Thoracic aorta (tissue), 2 donors: ENCODE measurements around the gene GAST. TPM values are rescaled to one million over a fixed set of nuclear protein-coding genes. Genes with fewer than 3 reads are reported as not detected.

Experiments used
- ATAC-seq: fragments of 150-250 bp; one replicate; pipeline ENCODE4 v1.8.0; 2017; ENCODE audit warnings: low read depth; ENCODE audit not compliant: insufficient number of reproducible peaks, low FRiP score
- DNase-seq: peaks from one replicate; pipeline ENCODE4 v3.0.0-alpha.2; 2020; ENCODE audit warnings: low spot score
- H3K27ac ChIP-seq, 2 donors: fragments of 200-600 bp; sonication (generic); 1 replicate in 1 of 2; 2 replicates in 1 of 2; pipeline ENCODE4 v1.5.1; 2016; ENCODE audit warnings: mild to moderate bottlenecking in 2 of 2, moderate library complexity in 2 of 2
- H3K27me3 ChIP-seq: fragments of 200-600 bp; sonication (generic); replicated peaks from 2 replicates; pipeline ENCODE4 v1.6.0; 2016; ENCODE audit warnings: mild to moderate bottlenecking; ENCODE audit not compliant: insufficient read depth
- H3K36me3 ChIP-seq: fragments of 200-600 bp; sonication (generic); one replicate; pipeline ENCODE4 v1.5.1; 2016
- H3K4me1 ChIP-seq, 2 donors: fragments of 200-600 bp; sonication (generic); 1 replicate in 1 of 2; 2 replicates in 1 of 2; pipeline versions ENCODE4 v1.5.1 to v1.6.0; 2016; ENCODE audit warnings: low read depth in 2 of 2, mild to moderate bottlenecking in 1 of 2; ENCODE audit not compliant: control insufficient read depth in 1 of 2
- H3K4me3 ChIP-seq: fragments of 200-600 bp; sonication (generic); 2 replicates; pipeline ENCODE4 v1.5.1; 2016; ENCODE audit warnings: mild to moderate bottlenecking
- H3K9me3 ChIP-seq: fragments of 200-600 bp; sonication (generic); 2 replicates; pipeline ENCODE4 v1.5.1; 2016
- total RNA-seq, 2 donors: library from RNA; depleted of rRNA; stranded (reverse); fragments of >200 nt; gene quantifications; one replicate each; pipeline versions ENCODE4 v1.1.0 to v1.2.3, GENCODE V29; 2016
- TF ChIP-seq, protein P1 (sequence below): fragments of 200-600 bp; sonication (generic); IDR thresholded peaks from one replicate; pipeline ENCODE4 v1.5.1; 2019; ENCODE audit warnings: antibody characterized with exemption

The GAST gene, protein sequence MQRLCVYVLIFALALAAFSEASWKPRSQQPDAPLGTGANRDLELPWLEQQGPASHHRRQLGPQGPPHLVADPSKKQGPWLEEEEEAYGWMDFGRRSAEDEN
- not detected for total RNA-seq

DNA sequence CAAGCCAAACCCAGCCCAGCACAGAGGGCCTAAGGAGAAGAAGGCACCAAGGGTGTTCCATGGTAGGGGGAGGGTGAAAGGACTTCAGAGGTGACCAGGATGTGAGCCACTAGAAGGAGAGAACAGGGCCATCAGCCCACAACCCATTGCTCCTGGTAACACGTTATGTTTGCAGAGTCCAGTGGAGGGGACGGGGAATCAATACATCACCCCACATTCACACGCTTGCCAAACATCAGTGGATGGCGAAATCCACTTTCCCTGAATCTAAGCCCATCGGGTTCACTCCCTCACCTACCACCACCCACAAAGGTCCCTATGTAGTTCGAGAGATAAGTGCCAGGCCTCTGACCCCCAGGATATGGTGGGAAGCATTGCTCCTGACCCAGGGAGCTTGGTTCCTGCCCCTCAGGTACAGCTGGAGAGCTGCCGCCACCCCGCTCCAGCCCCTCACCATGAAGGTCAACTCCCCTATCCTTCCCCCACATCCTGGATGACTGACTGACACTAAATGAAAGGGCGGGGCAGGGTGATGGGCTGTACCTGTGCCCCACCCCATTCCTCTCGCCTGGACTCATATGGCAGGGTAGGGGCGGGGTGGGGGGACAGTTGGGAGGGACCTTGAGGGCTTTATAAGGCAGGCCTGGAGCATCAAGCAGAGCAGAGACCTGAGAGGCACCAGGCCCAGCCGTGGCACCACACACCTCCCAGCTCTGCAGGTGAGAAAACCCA is at the start of gene GAST:
TSS of gene GAST (plus strand) at position 663 of the 732 bp plus-strand sequence. CDS start 3,106 bp downstream, outside the sequence.
- H3K27me3 ChIP-seq = no peaks in the 10 kb centered on the region
- H3K4me3 ChIP-seq = no peak within 1 kb of the TSS
- H3K36me3 ChIP-seq = no peaks in the 10 kb centered on the region
- H3K4me1 ChIP-seq = no peaks in the 10 kb centered on the region
- ATAC-seq (no peak), DNase-seq (no peak)
- H3K27ac ChIP-seq = no peak within 1 kb of the TSS
- no peaks in the 10 kb centered on the region for H3K9me3 ChIP-seq
- TF ChIP-seq, protein P1, sequence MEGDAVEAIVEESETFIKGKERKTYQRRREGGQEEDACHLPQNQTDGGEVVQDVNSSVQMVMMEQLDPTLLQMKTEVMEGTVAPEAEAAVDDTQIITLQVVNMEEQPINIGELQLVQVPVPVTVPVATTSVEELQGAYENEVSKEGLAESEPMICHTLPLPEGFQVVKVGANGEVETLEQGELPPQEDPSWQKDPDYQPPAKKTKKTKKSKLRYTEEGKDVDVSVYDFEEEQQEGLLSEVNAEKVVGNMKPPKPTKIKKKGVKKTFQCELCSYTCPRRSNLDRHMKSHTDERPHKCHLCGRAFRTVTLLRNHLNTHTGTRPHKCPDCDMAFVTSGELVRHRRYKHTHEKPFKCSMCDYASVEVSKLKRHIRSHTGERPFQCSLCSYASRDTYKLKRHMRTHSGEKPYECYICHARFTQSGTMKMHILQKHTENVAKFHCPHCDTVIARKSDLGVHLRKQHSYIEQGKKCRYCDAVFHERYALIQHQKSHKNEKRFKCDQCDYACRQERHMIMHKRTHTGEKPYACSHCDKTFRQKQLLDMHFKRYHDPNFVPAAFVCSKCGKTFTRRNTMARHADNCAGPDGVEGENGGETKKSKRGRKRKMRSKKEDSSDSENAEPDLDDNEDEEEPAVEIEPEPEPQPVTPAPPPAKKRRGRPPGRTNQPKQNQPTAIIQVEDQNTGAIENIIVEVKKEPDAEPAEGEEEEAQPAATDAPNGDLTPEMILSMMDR = no peak

DNA sequence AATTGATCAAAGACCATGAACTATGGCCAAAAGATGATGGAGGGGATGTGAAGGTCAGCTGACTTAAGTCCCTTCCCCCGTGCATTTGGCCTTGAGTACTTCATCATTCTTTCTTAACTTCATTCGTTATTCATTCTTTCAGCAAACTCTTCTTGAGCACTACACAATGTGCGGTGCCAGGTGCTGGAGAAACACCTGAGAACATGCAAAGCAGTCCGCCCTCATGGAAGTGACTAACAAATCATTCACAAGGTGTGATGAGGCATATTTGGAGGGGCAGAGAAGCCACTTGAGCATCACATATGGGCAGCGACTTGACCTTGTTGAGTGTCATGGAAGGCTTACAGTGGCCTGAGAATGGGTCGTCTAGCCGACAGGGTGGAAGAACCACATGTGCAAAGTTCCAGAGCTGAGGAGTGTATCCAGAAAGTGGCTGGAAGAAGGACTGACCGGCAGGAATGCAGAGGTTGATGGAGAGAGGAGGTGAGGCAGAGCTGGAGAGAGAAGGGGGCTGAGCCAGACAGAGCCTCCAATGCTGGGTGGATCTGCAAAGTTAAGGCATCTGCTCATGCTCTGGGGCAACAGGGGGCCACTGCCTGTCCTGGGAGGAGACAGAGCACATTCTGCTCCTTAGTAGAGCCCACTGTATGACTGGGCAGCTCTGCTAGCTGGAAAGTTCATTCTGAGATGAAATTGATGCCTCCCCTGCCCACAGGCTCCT is 48.5 kb upstream of the GAST start:
- H3K9me3 ChIP-seq = no peaks in the 10 kb centered on the region
- TF ChIP-seq, protein P1 = no peak
- peaks cover 4 to 14% of the 10 kb centered on the region in 2 donors for H3K4me1 ChIP-seq
- ATAC-seq = no peak
- no peaks in the 10 kb centered on the region for H3K36me3 ChIP-seq
- no peak overlapping the region for H3K4me3 ChIP-seq
- no peak for DNase-seq
- H3K27ac ChIP-seq = no peak overlapping the region
- no peaks in the 10 kb centered on the region for H3K27me3 ChIP-seq

DNA sequence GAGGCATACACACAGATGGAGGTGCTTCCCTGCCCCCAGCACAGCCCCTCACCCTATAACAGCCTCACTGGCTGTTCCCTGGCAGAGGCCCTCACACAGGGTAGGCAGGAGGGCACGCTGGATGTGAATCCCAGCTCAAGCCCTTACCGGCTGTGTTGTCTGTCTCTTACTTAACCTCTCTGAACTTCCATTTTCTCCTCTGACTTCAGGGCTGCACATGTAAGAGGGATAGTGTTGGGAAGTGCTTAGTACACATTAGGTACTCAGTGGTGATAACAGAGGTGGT is 48.0 kb upstream of the GAST start:
- DNase-seq (no peak), ATAC-seq (no peak)
- Histone ChIP-seq H3K36me3 (no peaks in the 10 kb centered on the region), H3K27me3 (no peaks in the 10 kb centered on the region), H3K27ac (no peak overlapping the region), H3K4me1 (peaks cover 4 to 14% of the 10 kb centered on the region in 2 donors), H3K9me3 (no peaks in the 10 kb centered on the region), H3K4me3 (no peak overlapping the region)
- TF ChIP-seq, protein P1 = no peak

DNA sequence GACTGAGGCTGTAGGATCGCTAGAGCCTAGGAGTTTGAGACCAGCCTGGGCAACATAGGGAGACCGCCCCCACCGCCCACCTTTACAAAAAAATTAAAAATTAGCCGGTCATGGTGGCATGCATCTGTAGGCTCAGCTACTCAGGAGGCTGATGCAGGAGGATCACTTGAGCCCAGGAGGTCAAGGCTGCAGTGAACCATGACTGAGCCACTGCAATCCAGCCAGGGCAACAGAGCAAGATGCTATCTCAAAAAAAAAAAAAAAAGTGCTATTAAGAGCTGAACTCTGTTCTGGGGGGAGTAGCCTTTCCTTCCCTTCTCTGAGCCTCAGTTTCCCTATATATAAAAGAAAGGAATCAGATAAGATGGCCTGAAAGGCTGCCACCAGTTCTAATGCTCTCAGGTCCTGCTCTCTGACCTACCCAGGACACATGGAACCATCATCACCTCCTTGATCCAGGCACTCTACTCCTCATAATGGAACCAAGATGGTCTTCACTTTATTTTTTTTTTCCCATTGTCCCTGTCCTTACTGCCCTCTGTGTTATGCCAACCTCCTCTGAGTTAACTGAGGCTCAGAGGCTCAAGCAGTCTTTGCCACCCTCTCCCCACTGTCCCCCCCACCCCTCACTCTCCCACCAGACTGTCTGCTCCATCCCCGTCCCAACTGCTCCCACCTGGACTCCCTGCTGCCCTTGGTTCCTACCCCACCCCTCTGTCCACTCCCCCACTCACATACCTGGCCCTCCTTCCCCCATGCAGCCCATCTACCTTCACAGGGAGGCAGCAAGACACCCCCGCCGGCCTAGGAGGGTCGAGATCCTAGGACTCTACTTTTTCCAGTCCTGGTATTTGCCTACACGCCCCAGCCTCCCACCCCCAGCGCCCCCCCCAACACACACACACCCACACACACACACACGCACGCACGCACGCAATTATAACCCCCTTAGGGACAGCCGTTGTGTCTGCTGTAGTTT is 47.3 kb upstream of the GAST start:
- Histone ChIP-seq H3K4me1 (peaks cover 4 to 14% of the 10 kb centered on the region in 2 donors), H3K27me3 (no peaks in the 10 kb centered on the region), H3K4me3 (peak overlapping the region; percentile 76), H3K27ac (no peak overlapping the region), H3K9me3 (no peaks in the 10 kb centered on the region), H3K36me3 (no peaks in the 10 kb centered on the region)
- no peak for DNase-seq
- ATAC-seq = no peak
- TF ChIP-seq, protein P1 = no peak
